Stimulated activated CD4-positive, alpha-beta T cell treated with anti-CD3 and anti-CD28 coated beads, Interleukin-2, amount 100 ng/mL, for 24 hours (primary cell): ENCODE results near the gene CCDC81.
"Not testable (repeated sequence)": the region's sequence is repeated elsewhere in the genome, so short reads cannot be mapped to it uniquely, and the experiment has no call there.

Experiments
- DNase-seq, 2 donors: peaks; one replicate each; pipeline ENCODE4 v3.0.0-alpha.2; 2020

The CCDC81 gene

DNA sequence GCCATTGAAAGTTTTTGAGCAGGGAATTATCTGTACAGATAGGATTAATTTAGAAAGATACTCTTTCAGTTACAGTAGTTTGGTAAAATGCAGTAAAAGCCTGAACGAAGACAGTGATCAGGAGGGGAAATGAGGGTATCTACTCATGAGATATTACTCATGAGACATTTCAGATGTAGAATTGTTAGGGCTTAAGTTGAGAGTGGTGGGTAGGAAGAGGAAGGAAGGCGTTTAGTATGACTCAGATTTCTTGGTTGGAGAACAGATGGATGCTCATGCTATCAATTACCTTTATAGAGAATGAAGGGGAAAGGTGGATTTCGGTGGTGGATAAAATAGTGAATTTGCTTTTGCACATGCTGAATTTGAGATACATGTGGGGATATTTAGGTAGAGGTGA lies 15.8 kb downstream of the CCDC81 start:
- DNase-seq, result no peak

- DNase-seq, result no peak
Observed at GRCh38 chr11:86395061-86395551, 20.4 kb downstream of the CCDC81 start.

DNA sequence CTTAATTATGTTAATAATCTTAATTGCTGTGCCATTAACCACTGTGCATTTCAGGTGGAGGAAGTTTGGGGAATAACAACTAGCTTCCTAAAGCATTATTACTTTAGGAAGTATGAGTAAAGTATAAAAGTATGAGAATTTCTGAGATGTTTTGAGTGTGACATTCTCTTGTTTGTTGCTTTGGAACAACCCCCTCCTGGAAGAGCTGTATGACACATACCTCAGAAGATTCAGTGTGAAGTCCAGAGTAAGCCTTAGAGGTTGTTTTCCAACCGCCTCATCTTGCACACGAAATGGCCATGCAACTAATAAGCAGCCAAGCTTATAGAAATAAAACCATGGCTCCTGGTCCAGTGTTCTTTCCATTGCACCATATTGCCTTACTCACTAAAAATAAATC lies 21.7 kb downstream of the CCDC81 start:
- no peak for DNase-seq

- no peak for DNase-seq
Observed at GRCh38 chr11:86397351-86397750, 22.7 kb downstream of the CCDC81 start.

- DNase-seq, result no peak
Observed at GRCh38 chr11:86398106-86398505, 23.4 kb downstream of the CCDC81 start.

DNA sequence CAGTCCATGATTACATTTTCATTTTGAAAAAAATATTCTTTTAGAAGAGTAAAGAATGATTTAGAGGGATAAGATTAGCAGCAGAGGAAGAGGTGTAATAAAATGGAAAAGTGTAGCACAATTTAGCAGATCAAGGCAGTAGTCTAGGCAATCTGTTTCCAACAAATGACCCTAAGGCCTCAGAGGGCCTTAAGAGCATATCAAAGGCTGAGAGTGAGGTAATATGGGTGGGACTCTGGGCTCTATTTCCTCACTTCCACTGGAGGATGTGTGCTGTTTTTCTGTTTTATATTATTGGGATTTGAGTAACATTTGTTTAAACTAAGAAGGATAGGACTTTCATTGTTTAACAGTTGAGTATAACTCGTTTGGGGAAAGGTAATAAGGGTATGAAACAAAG lies 28.8 kb downstream of the CCDC81 start:
- no peak for DNase-seq

DNA sequence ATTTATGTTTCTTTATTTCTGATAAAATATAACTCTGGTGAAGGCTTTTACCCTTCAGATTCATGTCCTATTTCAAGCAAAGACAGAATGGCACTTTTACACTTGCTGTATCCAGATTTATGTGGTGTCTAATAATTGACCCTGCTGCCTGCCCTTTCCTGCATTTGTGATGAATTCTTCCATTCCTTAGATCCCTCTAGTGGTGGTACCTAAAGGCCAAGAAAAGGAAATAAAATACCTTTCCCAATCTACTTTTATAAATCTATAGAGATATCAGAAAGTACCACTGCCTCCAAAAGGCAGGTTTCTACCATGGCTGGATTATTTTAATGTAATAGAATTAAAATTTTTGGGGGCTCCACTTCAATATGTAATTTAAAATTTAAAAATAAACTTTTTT lies 34.2 kb downstream of the CCDC81 start:
- no peak for DNase-seq

- no peak for DNase-seq
Observed at GRCh38 chr11:86414032-86414431, 39.3 kb downstream of the CCDC81 start.

- no peak for DNase-seq
Observed at GRCh38 chr11:86415026-86415425, 40.3 kb downstream of the CCDC81 start.

DNA sequence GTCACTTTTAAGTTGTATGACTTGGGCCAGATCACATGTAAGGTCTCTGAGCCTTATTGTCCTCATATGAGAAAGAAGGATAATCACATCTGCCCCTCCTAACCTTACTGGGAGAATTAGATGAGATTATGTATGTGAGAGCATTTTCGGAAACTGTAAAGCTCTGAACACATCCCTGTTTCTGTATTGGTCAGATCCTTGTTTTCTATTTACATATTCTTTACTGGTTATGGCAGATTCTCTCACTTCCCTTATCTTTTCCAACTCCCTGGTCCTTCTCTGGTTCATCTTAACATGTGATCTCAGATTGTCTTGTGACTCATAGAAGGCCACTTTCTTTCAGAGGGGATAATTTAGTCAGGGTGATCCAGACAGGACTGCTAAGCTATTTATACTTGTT lies 41.8 kb downstream of the CCDC81 start:
- no peak for DNase-seq

DNA sequence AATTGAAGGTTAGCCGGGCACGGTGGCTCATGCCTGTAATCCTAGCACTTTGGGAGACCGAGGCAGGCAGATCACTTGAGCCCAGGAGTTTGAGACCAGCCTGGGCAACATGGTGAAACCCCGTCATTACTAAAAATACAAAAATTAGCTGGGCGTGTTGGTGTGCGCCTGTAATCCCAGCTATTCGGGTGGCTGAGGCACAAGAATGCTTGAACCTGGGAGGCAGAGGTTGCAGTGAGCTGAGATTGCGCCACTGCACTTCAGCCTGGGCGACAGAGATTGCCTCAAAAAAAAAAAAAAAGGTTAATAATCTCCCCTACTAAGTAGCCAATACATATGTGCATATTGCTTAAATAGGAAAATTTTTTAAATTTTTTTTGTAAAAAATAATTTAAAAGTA lies 42.3 kb downstream of the CCDC81 start:
- DNase-seq, result not testable (repeated sequence)

GRCh38 chr11:86418106-86418505 lies 43.4 kb downstream of the CCDC81 start:
- DNase-seq, result no peak

- no peak for DNase-seq
Observed at GRCh38 chr11:86418513-86418912, 43.8 kb downstream of the CCDC81 start.

DNA sequence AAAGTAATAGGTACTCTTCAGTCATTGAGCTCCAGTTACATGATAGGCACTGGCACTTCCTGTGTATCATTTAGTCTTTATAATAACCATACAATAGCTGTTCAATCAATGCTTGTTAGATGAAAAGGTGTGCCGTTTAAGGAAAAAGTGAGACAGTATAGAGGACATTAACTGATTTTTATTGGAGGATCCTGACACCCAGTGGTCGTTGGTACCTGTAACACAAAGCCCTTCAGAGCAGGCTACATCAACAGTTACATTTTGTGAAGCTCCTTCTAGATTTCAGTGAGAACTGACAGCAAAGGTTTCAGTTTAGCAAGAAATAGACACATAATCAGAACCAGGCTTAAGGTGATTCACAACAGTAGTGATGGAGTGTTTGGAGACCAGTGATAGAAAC lies 44.2 kb downstream of the CCDC81 start:
- DNase-seq, result no peak

DNA sequence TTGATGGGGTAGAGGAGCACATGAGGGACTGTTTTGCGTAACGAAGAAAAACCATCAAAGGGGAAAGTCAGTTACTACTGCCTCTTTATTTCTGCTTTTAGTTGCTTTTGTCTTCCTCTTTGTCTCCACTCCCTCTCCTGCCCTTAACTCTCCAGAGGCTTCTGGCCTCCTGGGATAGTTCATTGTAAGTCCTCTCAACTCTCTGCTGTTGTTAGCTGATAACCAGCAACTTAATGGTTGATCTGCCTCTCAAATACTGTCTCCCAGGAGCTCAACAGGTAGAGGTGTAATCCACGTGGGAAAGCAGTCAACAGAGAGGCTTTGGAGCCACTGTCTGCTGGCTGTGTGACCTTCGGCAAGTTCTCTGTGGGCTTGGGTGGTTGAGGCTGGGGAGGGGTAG lies 47.3 kb downstream of the CCDC81 start:
- no peak for DNase-seq

- no peak for DNase-seq
Observed at GRCh38 chr11:86422371-86422770, 47.7 kb downstream of the CCDC81 start.

DNA sequence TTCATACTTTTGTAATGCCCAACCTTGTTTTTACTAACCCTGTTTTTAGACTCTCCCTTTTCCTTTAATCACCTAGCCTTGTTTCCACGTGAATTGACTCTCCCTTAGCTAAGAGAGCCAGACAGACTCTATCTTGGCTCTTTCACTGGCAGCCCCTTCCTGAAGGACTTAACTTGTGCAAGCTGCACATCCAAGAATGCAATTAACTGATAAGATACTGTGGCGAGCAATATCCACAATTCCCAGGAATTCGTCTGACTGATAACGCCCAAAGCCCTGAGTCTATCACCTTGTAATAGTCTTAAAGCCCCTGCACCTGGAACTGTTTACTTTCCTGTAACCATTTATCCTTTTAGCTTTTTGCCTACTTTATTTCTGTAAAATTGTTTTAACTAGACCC lies 48.8 kb downstream of the CCDC81 start:
- not testable (repeated sequence) for DNase-seq

- DNase-seq, result no peak
Observed at GRCh38 chr11:86427441-86427840, 52.8 kb downstream of the CCDC81 start.

DNA sequence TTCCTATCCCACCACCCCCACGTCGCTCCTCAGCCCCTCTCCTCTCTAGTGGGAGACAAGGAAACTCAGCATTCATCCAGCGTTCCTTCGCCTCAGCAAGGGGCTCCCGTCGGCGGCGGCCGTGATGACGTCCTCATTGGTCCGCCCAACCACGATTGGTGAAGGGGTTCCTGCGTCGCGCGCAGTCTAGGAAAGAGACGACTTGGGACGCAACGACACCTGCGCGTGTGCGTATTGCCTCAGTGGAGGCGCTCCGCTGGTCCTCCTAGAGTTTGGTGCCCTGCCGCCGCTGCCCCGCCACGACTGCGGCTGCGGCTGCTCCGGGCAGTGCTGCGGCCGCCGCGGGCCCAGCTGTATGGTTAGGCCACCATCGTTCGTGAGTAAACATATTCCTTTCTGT lies 56.6 kb downstream of the CCDC81 start:
- no peak for DNase-seq

DNA sequence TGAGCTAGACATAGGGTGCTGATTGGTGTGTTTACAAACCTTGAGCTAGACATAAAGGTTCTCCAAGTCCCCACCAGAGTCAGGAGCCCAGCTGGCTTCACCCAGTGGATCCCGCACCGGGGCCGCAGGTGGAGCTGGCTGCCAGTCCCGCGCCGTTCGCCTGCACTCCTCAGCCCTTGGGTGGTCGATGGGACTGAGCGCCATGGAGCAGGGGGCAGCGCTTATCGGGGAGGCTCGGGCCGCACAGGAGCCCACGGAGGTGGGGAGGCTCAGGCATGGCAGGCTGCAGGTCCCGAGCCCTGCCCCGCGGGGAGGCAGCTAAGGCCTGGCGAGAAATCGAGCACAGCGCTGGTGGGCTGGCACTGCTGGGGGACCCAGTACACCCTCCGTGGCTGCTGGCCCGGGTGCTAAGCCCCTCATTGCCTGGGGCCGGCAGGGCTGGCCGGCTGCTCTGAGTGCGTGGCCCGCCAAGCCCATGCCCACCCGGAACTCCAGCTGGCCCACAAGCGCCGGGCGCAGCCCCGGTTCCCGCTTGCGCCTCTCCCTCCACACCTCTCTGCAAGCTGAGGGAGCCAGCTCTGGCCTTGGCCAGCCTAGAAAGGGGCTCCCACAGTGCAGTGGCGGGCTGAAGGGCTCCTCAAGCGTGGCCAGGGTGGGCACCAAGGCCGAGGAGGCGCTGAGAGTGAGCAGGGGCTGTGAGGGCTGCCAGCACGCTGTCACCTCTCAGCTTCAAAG lies 58.8 kb downstream of the CCDC81 start:
- DNase-seq, result not testable (repeated sequence)

DNA sequence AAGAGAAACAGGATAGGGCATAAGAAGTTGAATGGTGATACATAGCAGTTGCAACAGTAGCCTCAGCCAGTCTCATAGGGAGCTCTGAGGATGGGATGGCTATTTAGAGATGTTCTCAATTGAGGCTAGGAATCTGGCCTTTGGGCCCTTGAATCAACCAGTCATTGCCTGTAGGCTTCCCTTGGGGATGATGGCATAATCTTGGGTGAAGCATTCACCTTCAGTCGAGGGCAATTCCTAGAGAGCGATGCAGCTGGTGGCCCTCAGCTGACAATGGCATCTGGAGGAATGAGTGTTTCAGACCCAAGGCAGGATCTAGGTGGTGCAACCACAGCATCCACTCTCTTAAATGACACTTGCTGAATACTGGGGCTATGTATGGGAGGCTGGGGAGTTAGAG lies 61.0 kb downstream of the CCDC81 start:
- DNase-seq, result no peak

DNA sequence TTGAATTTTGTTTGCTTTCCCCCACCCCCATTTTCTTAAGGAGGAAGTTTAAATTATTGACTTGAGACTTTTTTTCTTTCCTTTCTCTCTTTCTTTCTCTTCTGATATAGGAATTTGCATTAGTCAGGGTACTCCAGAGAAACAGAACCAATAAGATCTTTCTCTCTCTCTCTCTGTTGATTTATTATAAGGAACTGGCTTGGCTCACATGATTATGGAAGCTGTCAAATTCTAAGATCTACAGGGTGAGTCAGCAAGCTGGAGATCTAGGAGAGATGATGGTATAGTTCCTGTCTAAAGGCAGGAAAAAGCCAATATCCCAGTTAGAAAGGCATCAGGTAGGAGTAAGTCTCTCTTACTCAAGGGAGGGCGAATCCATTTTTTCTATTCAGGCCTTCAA lies 64.0 kb downstream of the CCDC81 start:
- DNase-seq, result no peak

DNA sequence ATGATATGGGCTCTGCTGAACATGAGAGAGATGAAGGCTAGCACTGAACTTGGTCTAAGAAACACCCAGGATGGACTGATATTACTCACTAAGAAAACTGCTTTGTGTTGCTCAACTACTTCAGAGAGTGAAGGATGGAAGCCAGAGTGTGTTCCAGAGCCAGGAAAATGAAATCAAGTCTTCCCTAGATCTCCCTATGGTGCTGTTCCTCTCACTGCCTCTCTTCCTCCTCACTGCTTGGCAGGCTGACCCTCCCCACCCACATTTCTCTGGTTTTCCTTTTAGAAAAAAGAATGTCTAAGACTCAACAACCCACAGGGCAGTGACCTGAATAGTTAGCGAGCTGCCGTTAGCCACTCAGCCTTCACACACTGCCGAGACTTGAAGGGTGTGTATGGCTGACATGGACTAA lies 65.6 kb downstream of the CCDC81 start:
- no peak for DNase-seq

- no peak for DNase-seq
Observed at GRCh38 chr11:86440843-86441242, 66.2 kb downstream of the CCDC81 start.

DNA sequence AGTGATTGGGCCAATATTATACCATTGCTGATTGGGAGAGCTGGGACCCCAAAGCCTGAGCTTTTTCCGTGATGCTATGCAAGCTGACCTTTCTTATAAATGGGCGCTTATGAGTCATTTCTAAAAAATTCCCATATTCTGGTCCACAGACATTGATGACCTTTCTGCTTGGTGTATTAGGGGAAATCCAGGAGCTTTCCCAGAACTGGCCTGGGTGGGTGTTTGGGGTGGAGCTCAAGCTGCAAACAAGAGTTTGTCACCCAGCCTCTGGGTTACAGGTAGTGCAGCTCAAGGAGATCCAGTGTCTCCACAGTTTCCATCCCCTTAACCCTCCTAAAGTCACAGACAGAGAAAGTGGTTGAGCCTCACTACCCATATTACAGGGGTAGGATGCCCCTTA lies 67.7 kb downstream of the CCDC81 start:
- DNase-seq, result peak in 1 of 2 donors; percentile 35
